Heart left ventricle (tissue), 13 donors: ENCODE data around the gene HSPA1B.

Experiments used
- POLR2A ChIP-seq, 2 donors: fragments of 450-650 bp; IDR thresholded peaks; one replicate each; pipeline ENCODE4 v1.6.1; 2017; ENCODE audit warnings: antibody characterized with exemption in 2 of 2, mild to moderate bottlenecking in 2 of 2, moderate library complexity in 2 of 2
- TF ChIP-seq, protein P1 (sequence below), 12 donors: fragments of 200-600 bp; sonication (generic) in 4 of 12; IDR thresholded peaks; one replicate each; pipeline versions ENCODE4 v1.5.0 to v1.8.0; 2018 to 2022; ENCODE audit warnings: antibody characterized with exemption in 12 of 12, mild to moderate bottlenecking in 5 of 12
- donor health status: ischemic (EF 13 %, LVEDD 7.1; RV severe dilation, severe dysfunction).
- donor health status: DM: no; HTN: yes; CAD: no.
- donor health status: DM: no; HTN: no; CAD: no.
- donor health status: ischemic (EF 25% LVEDD 6.9; RV normal size, moderate dysfunction).
- donor health status: ischemic (EF 25% LVEDD 5.7; RV mildly dilated, moderate dysfunction).
- donor health status: ischemic (EF 35%, LVEDD 5.7; RV mildly dilated, moderate dysfunction).
- donor health status: nonischemic (EF 11% LVEDD 7.7; RV severe dilation, severe dysfunction).
- donor health status: DM: yes; HTN: yes; CAD: no.
- donor health status: PGD.
- donor health status: ischemic (EF 29% LVEDD 5.4; RV normal size, mild dysfunction).
- donor health status: nonischemic (EF 23%, LVEDD 6.1; RV moderate dilation, normal function).

DNA sequence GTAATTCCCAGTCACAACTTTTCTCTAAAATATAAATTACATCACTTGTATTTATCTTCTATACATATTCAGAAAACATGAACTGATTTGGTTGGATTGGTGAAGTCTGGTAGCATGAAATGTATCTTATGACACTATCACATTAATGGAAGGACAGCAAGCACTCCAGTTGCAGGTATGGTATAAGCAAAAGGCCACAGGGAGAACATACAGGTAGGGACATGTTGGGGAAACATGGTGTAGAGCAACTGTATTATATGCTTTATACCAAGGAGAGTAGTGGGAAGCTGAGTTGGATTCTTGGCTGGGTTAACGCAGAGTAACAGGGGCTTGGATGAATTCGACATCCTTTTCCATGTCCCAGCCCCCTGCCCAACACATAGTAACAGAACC lies 30.5 kb upstream of the HSPA1B start:
- TF ChIP-seq, protein P1, sequence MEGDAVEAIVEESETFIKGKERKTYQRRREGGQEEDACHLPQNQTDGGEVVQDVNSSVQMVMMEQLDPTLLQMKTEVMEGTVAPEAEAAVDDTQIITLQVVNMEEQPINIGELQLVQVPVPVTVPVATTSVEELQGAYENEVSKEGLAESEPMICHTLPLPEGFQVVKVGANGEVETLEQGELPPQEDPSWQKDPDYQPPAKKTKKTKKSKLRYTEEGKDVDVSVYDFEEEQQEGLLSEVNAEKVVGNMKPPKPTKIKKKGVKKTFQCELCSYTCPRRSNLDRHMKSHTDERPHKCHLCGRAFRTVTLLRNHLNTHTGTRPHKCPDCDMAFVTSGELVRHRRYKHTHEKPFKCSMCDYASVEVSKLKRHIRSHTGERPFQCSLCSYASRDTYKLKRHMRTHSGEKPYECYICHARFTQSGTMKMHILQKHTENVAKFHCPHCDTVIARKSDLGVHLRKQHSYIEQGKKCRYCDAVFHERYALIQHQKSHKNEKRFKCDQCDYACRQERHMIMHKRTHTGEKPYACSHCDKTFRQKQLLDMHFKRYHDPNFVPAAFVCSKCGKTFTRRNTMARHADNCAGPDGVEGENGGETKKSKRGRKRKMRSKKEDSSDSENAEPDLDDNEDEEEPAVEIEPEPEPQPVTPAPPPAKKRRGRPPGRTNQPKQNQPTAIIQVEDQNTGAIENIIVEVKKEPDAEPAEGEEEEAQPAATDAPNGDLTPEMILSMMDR (IDR thresholded peaks at IDR 0.05) = no peak
- no peak for TF ChIP-seq POLR2A (IDR thresholded peaks at IDR 0.05)
